A549 (cell line): ENCODE data around the gene GABARAP. TPM values are rescaled to one million over a fixed set of nuclear protein-coding genes. Genes with fewer than 3 reads are reported as not detected.

ENCODE experiments used
- ATAC-seq, 2 experiments: fragments of 200-7000 bp in 1 of 2; fragments of >200 bp in 1 of 2; cut with Nextera tagmentation in 1 of 2; cut with Tn5 transposase in 1 of 2; 3 replicates each; pipeline versions ENCODE4 v1.8.0 to v1.9.1; 2018 to 2020; ENCODE audit warnings: mild to moderate bottlenecking in 1 of 2, moderate library complexity in 1 of 2
- CTCF ChIA-PET: fragments of 300-600 bp; sonication (Branson Sonifier 250); formaldehyde crosslinking; extraction: SDS; loops from one replicate; lab custom pipeline; 2021; ENCODE audit warnings: antibody characterized with exemption, inconsistent platforms; lab: Yijun Ruan, JAX
- POLR2A ChIA-PET: fragments of 350-600 bp; formaldehyde crosslinking; extraction: SDS; loops from one replicate; lab custom pipeline; 2021; ENCODE audit warnings: antibody characterized with exemption, inconsistent platforms; lab: Yijun Ruan, JAX
- DNase-seq, 2 experiments: peaks; one replicate each; pipeline versions ENCODE4 v3.0.0 to v3.0.0-alpha.2; 2011 to 2016; ENCODE audit warnings: low read depth in 1 of 2, low spot score in 1 of 2
- FAIRE-seq: peaks from 2 replicates; lab custom pipeline; 2011; peaks lifted over from hg19 to GRCh38; lab: Jason Lieb, UNC
- H3K27ac ChIP-seq, 2 experiments: fragments of >200 bp; sonication (Bioruptor Twin); formaldehyde crosslinking; 3 replicates each; pipeline ENCODE4 v1.5.1; 2016 to 2017
- H3K4me1 ChIP-seq: fragments of >200 bp; sonication (Bioruptor Twin); formaldehyde crosslinking; 3 replicates; pipeline ENCODE4 v1.6.1; 2016
- H3K4me2 ChIP-seq: fragments of >200 bp; sonication (Bioruptor Twin); formaldehyde crosslinking; 3 replicates; pipeline ENCODE4 v1.6.1; 2016
- H3K4me3 ChIP-seq: fragments of >200 bp; sonication (Bioruptor Twin); formaldehyde crosslinking; 3 replicates; pipeline ENCODE4 v1.5.1; 2016
- H3K9me3 ChIP-seq: fragments of >200 bp; sonication (Bioruptor Twin); formaldehyde crosslinking; 3 replicates; pipeline ENCODE4 v1.6.1; 2016
- CBX2 ChIP-seq: fragments of 200-600 bp; sonication (generic); IDR thresholded peaks from 2 replicates; pipeline ENCODE4 v1.6.1; 2016; ENCODE audit warnings: low read depth, mild to moderate bottlenecking, borderline replicate concordance
- CEBPB ChIP-seq, 2 experiments: fragments of >200 bp in 1 of 2; sonication (Bioruptor Twin) in 1 of 2; formaldehyde crosslinking in 1 of 2; IDR thresholded peaks; 2 replicates each; pipeline ENCODE4 v1.6.1; 2012 to 2016
- CHD2 ChIP-seq: fragments of 150-350 bp; IDR thresholded peaks from 2 replicates; pipeline ENCODE4 v1.6.1; 2014; ENCODE audit warnings: low read length; ENCODE audit not compliant: partially characterized antibody
- FOSL2 ChIP-seq, 2 experiments: fragments of 450-650 bp in 1 of 2; fragments of >200 bp in 1 of 2; sonication (Bioruptor Twin) in 1 of 2; formaldehyde crosslinking; IDR thresholded peaks; 2 replicates each; pipeline versions ENCODE4 v1.5.0 to v1.6.1; 2016 to 2020; ENCODE audit warnings: mild to moderate bottlenecking in 1 of 2, moderate library complexity in 1 of 2
- FOXS1 ChIP-seq: fragments of 250-450 bp; sonication (Bioruptor Pico); IDR thresholded peaks from 2 replicates; pipeline ENCODE4 v1.5.0; 2020; ENCODE audit warnings: mild to moderate bottlenecking, moderate library complexity
- HDAC2 ChIP-seq: fragments of 200-600 bp; sonication (generic); IDR thresholded peaks from 2 replicates; pipeline ENCODE4 v1.6.1; 2016
- JUN ChIP-seq, 2 experiments: fragments of >200 bp; sonication (Bioruptor Twin); formaldehyde crosslinking; IDR thresholded peaks; 2 replicates in 1 of 2; 3 replicates in 1 of 2; pipeline ENCODE4 v1.6.1; 2016 to 2017
- KDM1A ChIP-seq: fragments of 200-600 bp; sonication (generic); IDR thresholded peaks from 2 replicates; pipeline ENCODE4 v1.6.1; 2016; ENCODE audit warnings: low read depth, mild to moderate bottlenecking
- NR3C1 ChIP-seq: fragments of >200 bp; sonication (Bioruptor Twin); formaldehyde crosslinking; IDR thresholded peaks from 3 replicates; pipeline ENCODE4 v1.6.1; 2017
- POLR2A ChIP-seq: IDR thresholded peaks from 2 replicates; pipeline ENCODE4 v1.6.1; 2012; ENCODE audit warnings: mild to moderate bottlenecking, low read length
- RAD21 ChIP-seq, 2 experiments: fragments of >200 bp in 1 of 2; sonication (Bioruptor Twin) in 1 of 2; formaldehyde crosslinking in 1 of 2; IDR thresholded peaks in 1 of 2; conservative IDR thresholded peaks in 1 of 2; 2 replicates in 1 of 2; 3 replicates in 1 of 2; pipeline ENCODE4 v1.6.1; 2012 to 2018; ENCODE audit warnings: inconsistent platforms in 1 of 2
- RARB ChIP-seq: fragments of 250-450 bp; sonication (Bioruptor Pico); IDR thresholded peaks from 2 replicates; pipeline ENCODE4 v1.8.0; 2021; ENCODE audit warnings: mild to moderate bottlenecking, moderate library complexity
- RNF2 ChIP-seq: fragments of 200-600 bp; sonication (generic); IDR thresholded peaks from 2 replicates; pipeline ENCODE4 v1.6.1; 2016; ENCODE audit warnings: low read depth, mild to moderate bottlenecking, antibody characterized with exemption, moderate library complexity, borderline replicate concordance
- SMC3 ChIP-seq: fragments of >200 bp; sonication (Bioruptor Twin); formaldehyde crosslinking; IDR thresholded peaks from 3 replicates; pipeline ENCODE4 v1.6.1; 2018; ENCODE audit warnings: inconsistent platforms
- SREBF2 ChIP-seq: fragments of 450-650 bp; IDR thresholded peaks from 2 replicates; pipeline ENCODE4 v1.6.1; 2014; ENCODE audit warnings: mild to moderate bottlenecking, moderate library complexity
- TFCP2L1 ChIP-seq: fragments of 250-450 bp; sonication (Bioruptor Pico); IDR thresholded peaks from 2 replicates; pipeline ENCODE4 v1.5.0; 2021; ENCODE audit warnings: mild to moderate bottlenecking
- ZNF302 ChIP-seq: fragments of 250-450 bp; sonication (Bioruptor Pico); IDR thresholded peaks from 2 replicates; pipeline ENCODE4 v1.9.0; 2021; ENCODE audit warnings: inconsistent platforms, mild to moderate bottlenecking, moderate library complexity
- WGBS: methylation state at CpG from one replicate; pipeline ENCODE4 v1.1.6; 2017; ENCODE audit errors: missing lambda C conversion rate; 5-methylcytosine and 5-hydroxymethylcytosine counted together
- polyA plus RNA-seq, 4 experiments: library from polyadenylated mRNA; depleted of rRNA in 3 of 4; stranded (reverse); fragments of >200 nt; fragmentation: RNase III in 1 of 4; extraction: RNeasy Plus Mini Kit Qiagen cat#74134 plus additional on column Dnase treatment in 1 of 4; gene quantifications; 2 replicates in 3 of 4; 3 replicates in 1 of 4; pipeline ENCODE4 v1.2.3, GENCODE V29; 2011 to 2017
- TF ChIP-seq, protein P1 (sequence below): fragments of >200 bp; sonication (Bioruptor Twin); formaldehyde crosslinking; IDR thresholded peaks from 3 replicates; pipeline ENCODE4 v1.5.1; 2016
- TF ChIP-seq, protein P2 (sequence below): fragments of 250-450 bp; sonication (Bioruptor Pico); IDR thresholded peaks from 2 replicates; pipeline ENCODE4 v1.5.0; 2021; ENCODE audit warnings: mild to moderate bottlenecking, moderate library complexity, borderline replicate concordance
- TF ChIP-seq, protein P3 (sequence below): IDR thresholded peaks from 2 replicates; pipeline ENCODE4 v1.6.1; 2012
- TF ChIP-seq, protein P4 (sequence below): fragments of >200 bp; sonication (Bioruptor Twin); formaldehyde crosslinking; IDR thresholded peaks from 2 replicates; pipeline ENCODE4 v1.6.1; 2016
- TF ChIP-seq, protein P5 (sequence below): IDR thresholded peaks from 2 replicates; pipeline ENCODE4 v1.6.1; 2012
- TF ChIP-seq, protein P6 (sequence below): fragments of 250-450 bp; sonication (Bioruptor Pico); IDR thresholded peaks from 2 replicates; pipeline ENCODE4 v1.5.0; 2020; ENCODE audit warnings: low read depth, mild to moderate bottlenecking, moderate library complexity

The GABARAP gene
- polyA plus RNA-seq, 2 of the 4 experiments (the other 2 are of a cell fraction), result 399 to 504 TPM

DNA sequence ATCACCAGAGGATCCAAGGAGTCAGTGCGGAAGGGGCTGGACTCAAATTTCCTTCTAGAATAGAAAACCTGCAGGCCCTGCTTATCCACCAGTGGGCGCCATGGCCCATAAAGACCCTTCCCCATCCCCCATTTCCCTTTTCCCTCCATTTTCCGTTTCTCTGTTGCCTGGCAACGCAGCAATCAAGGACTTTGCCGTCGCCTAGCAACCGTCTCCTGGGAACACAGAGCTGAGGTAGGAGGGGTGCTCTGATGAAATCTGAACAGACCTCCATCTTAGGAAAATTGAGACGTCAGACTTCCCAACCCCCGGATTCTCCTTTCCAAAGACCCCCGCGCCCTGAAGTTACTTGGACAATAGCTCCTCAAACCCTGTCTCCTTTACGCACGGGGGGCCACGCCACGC, 28.4 kb downstream of the GABARAP start:
- Histone ChIP-seq H3K4me3 (peak overlapping the region; percentile 47), H3K4me1 (peaks cover 37% of the 10 kb centered on the region), H3K27ac (peak overlapping the region; percentile 12 to 79; a peak in 4 of 6 replicates), H3K9me3 (no peaks in the 10 kb centered on the region), H3K4me2 (peak overlapping the region; percentile 96)
- CTCF ChIA-PET, result interaction anchor here (0.7 to 3.7 kb wide), 18 partner anchors 10 to 169 kb away, joined by 3 to 24 read pairs (median 4); partner anchors contain the start of genes DVL2, PHF23 and SLC16A11
- DNase-seq, result peak; percentile 94 to 96
- POLR2A ChIA-PET, result interaction anchor here (0.9 kb wide), 1 partner anchor 43 kb away, joined by 3 read pairs; no protein-coding TSS in a partner anchor
- peak; percentile 11 to 16; a peak in 4 of 6 replicates for ATAC-seq
- TF ChIP-seq, protein P1, sequence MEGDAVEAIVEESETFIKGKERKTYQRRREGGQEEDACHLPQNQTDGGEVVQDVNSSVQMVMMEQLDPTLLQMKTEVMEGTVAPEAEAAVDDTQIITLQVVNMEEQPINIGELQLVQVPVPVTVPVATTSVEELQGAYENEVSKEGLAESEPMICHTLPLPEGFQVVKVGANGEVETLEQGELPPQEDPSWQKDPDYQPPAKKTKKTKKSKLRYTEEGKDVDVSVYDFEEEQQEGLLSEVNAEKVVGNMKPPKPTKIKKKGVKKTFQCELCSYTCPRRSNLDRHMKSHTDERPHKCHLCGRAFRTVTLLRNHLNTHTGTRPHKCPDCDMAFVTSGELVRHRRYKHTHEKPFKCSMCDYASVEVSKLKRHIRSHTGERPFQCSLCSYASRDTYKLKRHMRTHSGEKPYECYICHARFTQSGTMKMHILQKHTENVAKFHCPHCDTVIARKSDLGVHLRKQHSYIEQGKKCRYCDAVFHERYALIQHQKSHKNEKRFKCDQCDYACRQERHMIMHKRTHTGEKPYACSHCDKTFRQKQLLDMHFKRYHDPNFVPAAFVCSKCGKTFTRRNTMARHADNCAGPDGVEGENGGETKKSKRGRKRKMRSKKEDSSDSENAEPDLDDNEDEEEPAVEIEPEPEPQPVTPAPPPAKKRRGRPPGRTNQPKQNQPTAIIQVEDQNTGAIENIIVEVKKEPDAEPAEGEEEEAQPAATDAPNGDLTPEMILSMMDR, result peak; percentile 64
- peak; percentile 62 for TF ChIP-seq CHD2
- no peak for TF ChIP-seq FOSL2 (IDR thresholded peaks at IDR 0.05)
- 0 out of 2 replicates have a peak, but pooled peaks have one; percentile 4 for TF ChIP-seq FOSL2 (CRISPR knock-in tag; IDR thresholded peaks at IDR 0.05)
- peak; percentile 72 for TF ChIP-seq TFCP2L1 (CRISPR knock-in tag)
- TF ChIP-seq CEBPB (IDR thresholded peaks at IDR 0.05), result no peak
- TF ChIP-seq RARB (CRISPR knock-in tag), result no peak
- no peak for TF ChIP-seq FOXS1 (CRISPR knock-in tag)
- no peak for TF ChIP-seq CBX2
- TF ChIP-seq, protein P2, sequence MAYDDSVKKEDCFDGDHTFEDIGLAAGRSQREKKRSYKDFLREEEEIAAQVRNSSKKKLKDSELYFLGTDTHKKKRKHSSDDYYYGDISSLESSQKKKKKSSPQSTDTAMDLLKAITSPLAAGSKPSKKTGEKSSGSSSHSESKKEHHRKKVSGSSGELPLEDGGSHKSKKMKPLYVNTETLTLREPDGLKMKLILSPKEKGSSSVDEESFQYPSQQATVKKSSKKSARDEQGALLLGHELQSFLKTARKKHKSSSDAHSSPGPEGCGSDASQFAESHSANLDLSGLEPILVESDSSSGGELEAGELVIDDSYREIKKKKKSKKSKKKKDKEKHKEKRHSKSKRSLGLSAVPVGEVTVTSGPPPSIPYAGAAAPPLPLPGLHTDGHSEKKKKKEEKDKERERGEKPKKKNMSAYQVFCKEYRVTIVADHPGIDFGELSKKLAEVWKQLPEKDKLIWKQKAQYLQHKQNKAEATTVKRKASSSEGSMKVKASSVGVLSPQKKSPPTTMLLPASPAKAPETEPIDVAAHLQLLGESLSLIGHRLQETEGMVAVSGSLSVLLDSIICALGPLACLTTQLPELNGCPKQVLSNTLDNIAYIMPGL (CRISPR knock-in tag), result no peak
- peak; percentile 39 for TF ChIP-seq SMC3
- TF ChIP-seq JUN (IDR thresholded peaks at IDR 0.05), result no peak
- no peak for TF ChIP-seq NR3C1
- peak in 1 of 2 experiments; percentile 33; a peak in 1 of 5 replicates for TF ChIP-seq RAD21 (conservative IDR thresholded peaks at IDR 0.05 in 1 of 2, IDR thresholded peaks at IDR 0.05 in 1 of 2)
- TF ChIP-seq, protein P3, sequence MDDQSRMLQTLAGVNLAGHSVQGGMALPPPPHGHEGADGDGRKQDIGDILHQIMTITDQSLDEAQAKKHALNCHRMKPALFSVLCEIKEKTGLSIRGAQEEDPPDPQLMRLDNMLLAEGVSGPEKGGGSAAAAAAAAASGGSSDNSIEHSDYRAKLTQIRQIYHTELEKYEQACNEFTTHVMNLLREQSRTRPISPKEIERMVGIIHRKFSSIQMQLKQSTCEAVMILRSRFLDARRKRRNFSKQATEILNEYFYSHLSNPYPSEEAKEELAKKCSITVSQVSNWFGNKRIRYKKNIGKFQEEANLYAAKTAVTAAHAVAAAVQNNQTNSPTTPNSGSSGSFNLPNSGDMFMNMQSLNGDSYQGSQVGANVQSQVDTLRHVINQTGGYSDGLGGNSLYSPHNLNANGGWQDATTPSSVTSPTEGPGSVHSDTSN, result no peak
- TF ChIP-seq KDM1A, result no peak
- TF ChIP-seq RNF2, result no peak
- TF ChIP-seq SREBF2, result no peak
- TF ChIP-seq, protein P4, sequence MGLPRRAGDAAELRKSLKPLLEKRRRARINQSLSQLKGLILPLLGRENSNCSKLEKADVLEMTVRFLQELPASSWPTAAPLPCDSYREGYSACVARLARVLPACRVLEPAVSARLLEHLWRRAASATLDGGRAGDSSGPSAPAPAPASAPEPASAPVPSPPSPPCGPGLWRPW, result no peak
- FAIRE-seq, result peak; percentile 63
- WGBS, result 11% methylated on average over 15 of the region's 15 CpGs

DNA sequence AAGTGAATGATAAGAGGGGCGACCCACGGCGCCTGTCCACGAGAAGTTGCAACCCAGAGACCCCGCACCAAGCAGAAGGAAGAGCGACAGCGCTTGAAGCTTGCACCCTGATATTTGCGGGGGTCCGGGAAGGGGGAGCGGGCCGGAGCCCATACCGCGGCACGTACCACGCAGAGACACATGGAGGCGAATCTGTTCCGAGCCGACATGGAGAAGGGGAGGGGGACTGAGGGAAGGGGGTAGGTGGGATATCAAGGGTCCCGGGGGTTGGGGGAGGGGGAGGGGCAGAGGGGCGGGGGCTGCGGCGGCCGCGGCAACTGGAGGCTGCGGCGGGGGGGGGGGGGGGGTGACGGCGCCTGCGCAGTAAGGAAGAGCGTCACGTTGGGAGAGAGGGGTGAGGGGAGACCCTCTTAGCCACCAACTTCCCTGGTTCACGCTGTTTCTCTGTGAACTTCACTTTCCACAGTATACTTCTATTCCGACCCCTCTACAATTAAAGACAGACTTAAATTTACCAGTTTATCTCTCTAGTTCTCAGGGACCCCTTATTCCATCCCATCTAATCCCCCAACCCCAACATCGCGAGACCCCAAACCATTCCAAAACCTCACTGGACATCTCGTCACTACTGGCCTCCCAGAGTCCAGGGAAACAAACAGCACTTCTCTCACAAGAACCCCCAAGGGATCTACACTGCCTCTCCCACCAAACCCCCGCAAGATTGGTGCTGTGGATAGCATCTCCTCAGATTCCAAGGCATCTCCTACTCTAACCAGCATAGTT, 30.6 kb downstream of the GABARAP start:
- no peak for DNase-seq
- no peak overlapping the region for H3K4me3 ChIP-seq
- no peaks in the 10 kb centered on the region for H3K9me3 ChIP-seq
- peaks cover 22% of the 10 kb centered on the region for H3K4me1 ChIP-seq
- FAIRE-seq, result no peak
- ChIA-PET POLR2A (no interaction called here), CTCF (no interaction called here)
- H3K27ac ChIP-seq, result no peak overlapping the region
- ATAC-seq, result no peak
- 81% methylated on average over 28 of the region's 37 CpGs for WGBS
- H3K4me2 ChIP-seq, result no peak overlapping the region
- TF ChIP-seq, protein P5, sequence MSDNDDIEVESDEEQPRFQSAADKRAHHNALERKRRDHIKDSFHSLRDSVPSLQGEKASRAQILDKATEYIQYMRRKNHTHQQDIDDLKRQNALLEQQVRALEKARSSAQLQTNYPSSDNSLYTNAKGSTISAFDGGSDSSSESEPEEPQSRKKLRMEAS, result no peak
- TF ChIP-seq HDAC2 (no peak), FOXS1 (CRISPR knock-in tag) (no peak), CHD2 (no peak), POLR2A (no peak), ZNF302 (CRISPR knock-in tag) (no peak), CEBPB (IDR thresholded peaks at IDR 0.05) (no peak)
- TF ChIP-seq, protein P1, result no peak
- TF ChIP-seq, protein P6, sequence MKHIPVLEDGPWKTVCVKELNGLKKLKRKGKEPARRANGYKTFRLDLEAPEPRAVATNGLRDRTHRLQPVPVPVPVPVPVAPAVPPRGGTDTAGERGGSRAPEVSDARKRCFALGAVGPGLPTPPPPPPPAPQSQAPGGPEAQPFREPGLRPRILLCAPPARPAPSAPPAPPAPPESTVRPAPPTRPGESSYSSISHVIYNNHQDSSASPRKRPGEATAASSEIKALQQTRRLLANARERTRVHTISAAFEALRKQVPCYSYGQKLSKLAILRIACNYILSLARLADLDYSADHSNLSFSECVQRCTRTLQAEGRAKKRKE (CRISPR knock-in tag), result no peak
- TF ChIP-seq, protein P4, result no peak
